OCI-M2 (cell line): ENCODE data around the gene RBFOX2.

Source experiments
- DNase-seq: peaks from one replicate; lab custom pipeline; 2025; ENCODE audit not compliant: unreplicated experiment; lab: John Stamatoyannopoulos, UW

Gene RBFOX2

GRCh38 chr22:35873426-35873825, 155.2 kb downstream of the RBFOX2 start:
- no peak for DNase-seq

- no peak for DNase-seq
Observed at GRCh38 chr22:35872451-35872850, 156.2 kb downstream of the RBFOX2 start.

DNA sequence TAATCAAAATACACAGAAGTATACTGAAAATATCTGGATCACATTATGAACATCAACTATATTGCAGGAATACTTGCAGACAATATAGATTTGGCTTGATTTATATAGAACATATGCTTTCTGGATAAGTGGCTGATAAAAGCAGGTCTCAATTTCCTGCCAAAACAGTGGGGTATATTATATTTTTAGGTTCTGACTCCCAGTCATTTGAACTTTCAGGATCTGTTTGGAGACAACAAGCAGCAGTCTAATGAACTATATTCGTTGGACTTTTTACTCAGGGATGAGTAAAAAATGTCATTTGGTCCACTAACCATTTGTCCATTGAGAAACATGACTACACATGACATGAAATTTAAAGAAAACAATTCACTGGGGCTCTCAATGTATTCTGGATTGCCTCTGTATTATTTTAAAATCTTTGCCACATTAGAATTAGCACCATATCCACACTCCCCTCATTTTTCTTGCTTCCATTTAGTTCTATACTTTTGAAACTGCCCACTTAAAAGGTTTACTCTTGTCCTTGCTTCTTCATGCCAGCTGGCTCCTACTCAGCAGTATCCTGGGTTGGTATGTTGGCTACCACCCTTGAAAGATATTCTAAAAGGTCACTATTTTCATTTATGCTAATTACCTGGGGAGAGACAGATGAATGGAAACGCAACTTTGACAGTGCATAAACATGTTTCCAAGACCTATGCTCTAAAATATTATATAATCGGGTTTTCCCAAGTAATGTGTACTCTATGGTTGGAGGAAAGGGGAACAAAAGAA, 157.9 kb downstream of the RBFOX2 start:
- DNase-seq: no peak

DNA sequence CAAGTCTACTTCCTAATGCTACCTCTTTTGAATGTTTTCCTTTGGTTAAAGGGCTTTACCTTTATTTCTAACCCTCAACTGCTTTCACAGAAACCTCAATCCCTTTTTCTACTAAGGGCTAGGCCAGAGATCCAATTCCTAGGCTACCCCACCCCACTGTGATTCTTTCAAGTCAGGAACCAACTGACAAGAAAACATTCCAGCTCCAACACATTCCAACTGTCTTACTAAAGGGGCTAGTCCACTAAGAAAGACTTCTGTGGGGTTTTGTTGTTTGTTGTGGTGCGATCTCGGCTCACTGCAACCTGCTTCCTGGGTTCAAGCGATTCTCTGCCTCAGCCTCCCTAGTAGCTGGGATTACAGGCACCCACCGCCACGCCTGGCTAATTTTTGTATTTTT, 159.7 kb downstream of the RBFOX2 start:
- DNase-seq: no peak

- DNase-seq: no peak
Observed at GRCh38 chr22:35866651-35867050, 162.0 kb downstream of the RBFOX2 start.

DNA sequence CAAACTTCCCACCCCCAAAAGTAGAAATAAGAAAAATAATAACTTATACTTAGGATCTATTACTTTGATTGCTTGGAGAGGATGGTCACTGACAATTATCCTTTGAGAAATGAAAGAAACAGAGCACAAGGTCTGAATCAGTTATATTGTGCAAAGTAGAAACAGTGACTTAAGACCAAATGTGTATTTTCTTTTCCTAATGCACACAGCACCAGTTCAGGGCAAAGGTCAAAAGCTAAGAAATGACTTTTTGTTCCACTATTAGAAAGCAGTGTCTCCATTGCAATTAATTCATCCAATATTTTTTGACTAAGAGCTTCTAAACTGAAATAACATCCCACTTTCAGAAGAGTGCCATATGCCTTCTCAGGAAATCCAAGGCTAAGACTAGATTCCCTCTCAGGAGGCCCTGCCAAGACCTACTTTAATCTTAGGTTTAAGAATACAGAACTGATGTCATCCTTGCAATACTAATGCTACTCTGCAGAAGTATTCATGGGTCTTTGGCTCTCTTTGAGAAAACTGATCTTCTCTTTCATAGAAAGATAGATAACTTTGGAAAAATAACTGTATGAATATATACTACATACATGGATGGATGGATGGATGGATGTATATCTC, 164.0 kb downstream of the RBFOX2 start:
- DNase-seq: no peak

- DNase-seq: no peak
Observed at GRCh38 chr22:35863432-35863831, 165.2 kb downstream of the RBFOX2 start.

DNA sequence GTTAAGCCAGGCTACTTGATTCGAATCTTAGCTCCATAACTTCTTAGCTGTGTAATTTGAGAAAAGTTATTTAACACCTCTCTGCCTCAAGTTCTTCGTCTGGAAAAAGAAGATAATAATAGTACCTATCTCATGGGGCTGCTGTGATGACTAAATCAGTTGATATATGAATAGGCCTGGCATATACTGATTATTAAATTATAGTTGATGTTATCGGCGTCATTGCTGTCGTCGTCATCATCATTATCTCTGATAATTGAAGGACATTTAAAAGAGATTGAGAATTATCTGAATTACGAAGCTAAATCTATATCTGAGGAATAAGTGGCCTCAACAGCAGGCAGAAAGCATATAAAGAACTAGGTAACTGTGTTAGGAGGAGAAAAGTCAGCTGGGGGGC, 165.9 kb downstream of the RBFOX2 start:
- DNase-seq: no peak

- no peak for DNase-seq
Observed at GRCh38 chr22:35861451-35861850, 167.2 kb downstream of the RBFOX2 start.

GRCh38 chr22:35860837-35861236, 167.8 kb downstream of the RBFOX2 start:
- no peak for DNase-seq

DNA sequence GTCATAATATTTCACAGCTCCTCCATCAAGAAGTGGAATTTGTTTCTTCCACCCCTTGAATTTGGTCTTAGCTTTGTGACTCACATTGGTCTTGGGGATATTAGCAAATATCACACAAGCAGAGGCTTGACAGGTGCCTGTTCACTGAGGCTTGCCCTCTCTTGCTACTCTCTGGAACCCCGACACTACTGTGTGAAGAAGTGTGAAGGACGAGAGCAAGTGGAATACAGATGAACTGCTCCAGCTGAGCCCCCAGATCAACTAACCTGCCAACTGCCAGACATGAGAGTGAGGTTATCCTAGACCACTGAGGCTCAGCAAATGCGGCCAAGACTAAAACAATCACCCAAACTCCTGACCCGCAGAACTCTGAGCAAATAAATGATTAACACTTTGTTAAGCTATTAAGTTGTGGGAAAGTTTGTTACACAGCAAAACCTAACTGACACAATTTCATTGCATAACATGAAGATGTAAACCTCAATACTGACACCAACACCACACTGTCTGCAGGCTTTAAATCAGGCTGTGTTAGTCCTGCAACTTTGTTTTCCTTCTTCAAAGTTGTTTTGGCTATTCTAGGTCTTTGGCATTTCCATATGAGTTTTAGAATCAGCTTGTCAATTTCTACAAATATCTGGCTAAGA, 168.4 kb downstream of the RBFOX2 start:
- no peak for DNase-seq

DNA sequence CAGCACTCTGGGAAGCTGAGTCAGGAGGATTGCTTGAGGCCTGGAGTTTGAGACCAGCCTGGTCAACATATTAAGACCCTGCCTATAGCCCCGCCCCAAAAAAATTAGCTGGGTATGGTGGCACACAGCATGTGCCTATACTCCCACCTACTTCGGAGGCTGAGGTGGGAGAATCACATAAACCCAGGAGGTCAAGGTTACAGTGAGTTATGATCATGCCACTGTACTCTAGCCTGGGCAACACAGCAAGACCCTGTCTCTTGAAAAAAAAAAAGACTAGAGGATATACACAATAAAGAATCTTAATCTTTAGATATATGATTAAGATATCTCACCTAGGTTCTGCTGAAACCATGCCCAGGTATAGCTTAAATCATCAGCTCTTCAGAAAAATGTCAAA, 174.3 kb downstream of the RBFOX2 start:
- DNase-seq: no peak

- no peak for DNase-seq
Observed at GRCh38 chr22:35852076-35852475, 176.5 kb downstream of the RBFOX2 start.

DNA sequence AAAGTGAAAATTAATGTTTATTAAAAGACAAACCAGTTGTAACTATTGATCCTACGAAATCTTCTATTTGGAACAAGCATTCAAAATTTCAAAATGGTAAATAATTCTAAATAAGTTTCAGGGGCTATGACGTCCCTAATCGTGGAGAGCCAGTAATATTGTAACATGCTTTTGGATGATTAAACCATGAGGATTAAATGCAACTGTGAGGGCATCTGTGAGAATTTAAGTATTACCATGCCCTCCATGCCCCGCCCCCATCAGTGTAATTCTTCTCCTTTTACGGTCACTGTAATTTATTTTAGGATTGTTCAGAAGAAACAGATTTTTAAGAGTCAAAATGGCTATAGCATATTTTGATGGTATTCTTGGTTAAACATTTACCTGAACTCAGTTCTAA, 177.8 kb downstream of the RBFOX2 start:
- no peak for DNase-seq

DNA sequence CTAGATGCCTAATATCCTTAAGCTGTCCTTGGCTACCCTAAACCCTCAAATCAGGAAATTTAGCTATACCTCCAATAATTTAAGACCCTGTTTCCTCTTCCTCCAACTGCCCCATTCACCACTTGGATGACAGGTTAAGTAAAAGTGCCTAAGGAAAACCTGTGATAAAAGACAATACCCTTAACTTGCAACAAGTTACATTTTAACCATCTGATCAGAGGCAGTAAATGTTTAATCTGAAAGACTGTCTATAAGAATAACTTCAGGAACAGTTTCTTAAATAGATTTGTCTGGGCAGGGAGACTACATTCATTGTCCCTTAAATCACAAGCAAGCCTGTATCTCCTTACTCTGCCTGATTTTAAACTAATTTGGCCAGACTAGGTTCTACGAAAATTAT, 181.8 kb downstream of the RBFOX2 start:
- no peak for DNase-seq

GRCh38 chr22:35844886-35845285, 183.7 kb downstream of the RBFOX2 start:
- no peak for DNase-seq

DNA sequence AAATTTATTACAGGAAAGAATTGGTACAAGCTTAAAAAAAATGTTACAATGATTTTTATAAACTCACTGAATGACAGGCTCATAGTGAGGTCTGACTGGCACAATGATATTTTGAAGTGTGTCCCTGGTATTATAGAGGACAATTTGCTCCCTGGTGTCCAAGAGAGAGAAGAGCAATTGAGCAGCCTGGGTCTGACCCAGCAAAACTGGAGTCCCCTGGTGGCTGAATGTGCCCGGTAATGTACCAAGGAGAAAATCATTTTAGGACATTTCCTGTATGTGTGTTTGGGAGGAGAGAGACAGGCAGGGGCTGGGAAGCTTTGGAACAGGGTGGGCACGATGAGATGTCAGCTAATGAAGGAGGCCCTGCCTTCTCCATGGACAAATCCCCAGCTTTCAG, 185.7 kb downstream of the RBFOX2 start:
- no peak for DNase-seq

DNA sequence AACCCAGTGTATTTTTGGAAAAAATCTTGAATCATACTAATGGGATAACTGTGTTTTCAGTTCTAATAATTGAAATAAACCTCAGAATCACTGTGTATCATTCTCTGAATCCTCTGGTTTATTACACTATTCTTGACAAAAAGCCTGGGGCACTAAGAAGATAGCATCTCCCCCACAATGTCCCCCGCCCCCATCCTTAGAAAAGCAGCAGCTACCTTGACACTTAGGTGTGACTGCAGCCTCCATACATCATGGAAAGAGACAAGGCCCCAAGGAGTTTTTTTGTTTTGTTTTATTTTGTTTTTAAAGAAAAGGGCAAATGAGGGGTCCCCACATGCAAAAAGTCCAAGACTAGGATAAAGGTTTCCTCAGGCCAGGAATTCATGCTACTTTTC, 186.1 kb downstream of the RBFOX2 start:
- DNase-seq: no peak

DNA sequence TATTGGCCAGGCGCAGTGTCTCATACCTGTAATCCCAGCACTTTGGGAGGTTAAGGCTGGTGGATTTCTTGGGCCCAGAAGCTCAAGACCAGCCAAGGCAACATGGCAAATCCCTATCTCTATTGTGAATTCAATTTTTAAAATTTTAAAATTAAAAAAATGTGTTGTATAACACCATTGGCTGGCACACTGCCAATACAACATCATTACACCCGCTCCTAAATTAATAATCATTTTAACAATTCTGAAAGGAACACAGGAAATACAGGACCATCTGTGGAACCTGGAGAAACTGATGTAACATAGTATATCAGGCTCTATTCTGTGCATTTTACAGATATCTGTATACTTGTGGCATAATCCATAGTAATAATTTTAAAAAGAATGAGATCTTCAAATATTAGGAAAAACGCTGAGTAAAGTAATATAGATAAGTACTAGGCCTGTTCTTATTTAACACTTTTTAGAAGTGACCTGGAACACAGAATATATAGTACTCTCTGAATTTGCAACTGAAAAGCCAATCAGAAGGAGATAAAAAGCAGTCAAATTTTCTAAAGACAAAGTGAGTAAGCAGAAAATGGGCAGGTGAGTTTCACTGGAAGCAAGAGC, 186.6 kb downstream of the RBFOX2 start:
- DNase-seq: no peak

GRCh38 chr22:35840302-35840739, 188.3 kb downstream of the RBFOX2 start:
- no peak for DNase-seq

DNA sequence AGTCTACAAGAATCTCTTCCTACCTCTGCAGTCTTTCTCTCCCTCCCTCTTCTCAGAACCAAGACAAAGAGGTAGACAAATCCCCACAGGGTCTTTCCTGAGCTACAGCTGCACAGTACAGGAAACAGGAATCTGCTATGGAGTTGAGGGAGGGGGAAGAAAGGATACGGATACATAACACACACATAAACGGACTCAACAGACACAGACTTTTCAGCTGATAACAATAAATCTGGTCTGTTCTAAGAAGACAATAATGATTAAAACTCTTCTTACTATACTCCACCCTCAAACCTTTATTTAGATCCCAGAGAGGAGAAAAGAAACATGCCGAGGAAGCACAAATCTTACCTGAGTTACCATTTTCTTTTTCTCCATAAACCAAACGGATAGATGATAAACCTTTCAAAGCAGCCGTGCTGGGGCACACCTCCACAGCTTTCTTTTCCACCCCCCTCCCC, 188.8 kb downstream of the RBFOX2 start:
- DNase-seq: no peak
